Fibroblast of villous mesenchyme (primary cell): ENCODE data around the gene AGBL4. TPM values are rescaled to one million over a fixed set of nuclear protein-coding genes. Genes with fewer than 3 reads are reported as not detected.

Experiments used
- DNase-seq: peaks from one replicate; pipeline ENCODE4 v3.0.0-alpha.2; 2010; ENCODE audit warnings: low read depth
- H3K4me3 ChIP-seq: 2 replicates; pipeline ENCODE4 v1.5.1; 2011; ENCODE audit warnings: low read depth, mild to moderate bottlenecking, low read length
- total RNA-seq: library from RNA; depleted of rRNA; stranded (reverse); fragments of >200 nt; gene quantifications from 2 replicates; pipeline ENCODE4 v1.2.3, GENCODE V29; 2012
- TF ChIP-seq, protein P1 (sequence below): IDR thresholded peaks from 2 replicates; pipeline ENCODE4 v1.5.1; 2012; ENCODE audit warnings: low read depth, mild to moderate bottlenecking, low read length; ENCODE audit not compliant: insufficient read depth

The AGBL4 gene
- total RNA-seq, 1 donor = not detected

GRCh38 chr1:48649880-48650279 lies 1373.9 kb downstream of the AGBL4 start:
- no peak for DNase-seq
- TF ChIP-seq, protein P1, sequence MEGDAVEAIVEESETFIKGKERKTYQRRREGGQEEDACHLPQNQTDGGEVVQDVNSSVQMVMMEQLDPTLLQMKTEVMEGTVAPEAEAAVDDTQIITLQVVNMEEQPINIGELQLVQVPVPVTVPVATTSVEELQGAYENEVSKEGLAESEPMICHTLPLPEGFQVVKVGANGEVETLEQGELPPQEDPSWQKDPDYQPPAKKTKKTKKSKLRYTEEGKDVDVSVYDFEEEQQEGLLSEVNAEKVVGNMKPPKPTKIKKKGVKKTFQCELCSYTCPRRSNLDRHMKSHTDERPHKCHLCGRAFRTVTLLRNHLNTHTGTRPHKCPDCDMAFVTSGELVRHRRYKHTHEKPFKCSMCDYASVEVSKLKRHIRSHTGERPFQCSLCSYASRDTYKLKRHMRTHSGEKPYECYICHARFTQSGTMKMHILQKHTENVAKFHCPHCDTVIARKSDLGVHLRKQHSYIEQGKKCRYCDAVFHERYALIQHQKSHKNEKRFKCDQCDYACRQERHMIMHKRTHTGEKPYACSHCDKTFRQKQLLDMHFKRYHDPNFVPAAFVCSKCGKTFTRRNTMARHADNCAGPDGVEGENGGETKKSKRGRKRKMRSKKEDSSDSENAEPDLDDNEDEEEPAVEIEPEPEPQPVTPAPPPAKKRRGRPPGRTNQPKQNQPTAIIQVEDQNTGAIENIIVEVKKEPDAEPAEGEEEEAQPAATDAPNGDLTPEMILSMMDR = no peak
- H3K4me3 ChIP-seq = no peak overlapping the region

DNA sequence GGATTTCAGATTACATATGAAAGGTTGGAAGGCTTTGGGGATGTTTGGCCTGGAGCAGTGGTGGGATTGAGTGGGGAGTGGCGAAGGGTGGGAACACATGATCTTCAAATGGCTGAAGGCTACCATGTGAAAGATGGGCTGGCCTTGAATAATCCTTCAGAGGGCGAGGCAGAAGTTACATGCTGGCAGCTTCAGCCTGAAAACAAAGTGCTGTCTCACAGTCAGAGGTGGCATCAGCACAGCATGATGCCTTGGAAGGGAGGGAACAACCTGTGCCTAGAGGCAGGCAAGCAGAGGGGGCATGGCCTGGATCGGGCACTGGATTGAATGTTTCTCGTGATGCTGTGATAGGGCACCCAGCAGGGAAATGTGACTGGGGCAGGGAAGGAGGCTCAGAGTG lies 1377.9 kb downstream of the AGBL4 start:
- DNase-seq = no peak
- no peak overlapping the region for H3K4me3 ChIP-seq
- TF ChIP-seq, protein P1 = no peak

- TF ChIP-seq, protein P1 = no peak
- H3K4me3 ChIP-seq = no peak overlapping the region
- DNase-seq = no peak
These were observed 1378.7 kb downstream of the AGBL4 start for GRCh38 chr1:48644905-48645605.

DNA sequence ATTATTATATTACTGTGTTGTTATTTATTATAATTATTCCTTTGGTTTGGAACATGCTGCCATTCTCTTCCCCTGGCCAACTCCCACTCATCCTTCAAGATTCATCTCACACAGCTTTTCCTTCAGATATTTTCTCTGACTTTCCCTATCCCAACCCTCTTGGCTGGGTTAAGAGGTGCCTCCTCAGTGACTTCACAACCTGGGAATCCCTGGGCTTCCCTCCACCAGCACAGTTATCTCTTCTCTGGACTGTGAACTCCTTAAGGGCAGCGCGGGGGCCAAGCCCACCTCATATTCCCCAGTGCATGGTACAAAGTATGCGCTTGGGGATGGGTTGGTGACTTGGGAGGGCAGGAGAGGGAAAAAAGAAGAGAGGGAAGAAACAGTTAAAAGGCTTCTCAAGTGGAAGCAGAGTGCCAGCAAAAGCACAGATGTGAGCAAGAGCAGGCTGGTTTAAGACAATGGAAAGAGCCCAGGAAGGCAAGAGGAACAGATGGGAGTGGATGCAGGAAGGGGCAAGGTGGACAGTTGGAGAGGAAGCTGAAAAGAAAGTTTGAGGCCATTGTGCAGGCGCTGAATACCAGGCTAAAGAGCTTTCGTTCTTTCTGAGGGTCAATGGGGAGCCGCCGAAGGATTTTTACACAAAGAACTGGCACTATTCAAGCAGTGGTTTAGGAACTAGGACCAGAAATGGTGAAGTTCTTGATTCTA lies 1379.4 kb downstream of the AGBL4 start:
- TF ChIP-seq, protein P1 = no peak

DNA sequence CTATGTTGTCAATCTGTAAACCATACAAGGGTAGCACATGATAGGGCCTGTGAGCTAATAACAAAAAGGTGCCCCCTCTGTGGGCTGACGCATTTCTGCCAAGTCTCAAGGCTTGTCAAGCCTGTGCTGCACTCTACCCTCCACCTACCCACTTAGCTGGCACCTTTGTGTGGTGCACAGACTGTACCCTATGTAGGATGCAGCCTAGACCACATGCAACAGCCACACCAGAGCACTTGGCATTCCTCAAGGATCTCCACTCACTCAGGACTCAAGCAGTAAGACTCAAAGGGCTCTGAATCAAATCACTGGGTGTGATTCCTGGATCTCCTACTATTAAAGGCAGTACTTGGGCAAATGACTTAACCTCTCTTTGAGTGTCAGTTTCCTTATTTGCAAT lies 1380.6 kb downstream of the AGBL4 start:
- TF ChIP-seq, protein P1 = no peak
- H3K4me3 ChIP-seq = no peak overlapping the region
- no peak for DNase-seq

More for the DNA sequence above, 1379.4 kb downstream of the AGBL4 start:
- no peak overlapping the region for H3K4me3 ChIP-seq
- no peak for DNase-seq

- H3K4me3 ChIP-seq = no peak overlapping the region
- no peak for DNase-seq
- TF ChIP-seq, protein P1 = no peak
These were observed 1382.8 kb downstream of the AGBL4 start for GRCh38 chr1:48640836-48641492.
